ENCODE data around the gene PLCH2.

Gene PLCH2

DNA sequence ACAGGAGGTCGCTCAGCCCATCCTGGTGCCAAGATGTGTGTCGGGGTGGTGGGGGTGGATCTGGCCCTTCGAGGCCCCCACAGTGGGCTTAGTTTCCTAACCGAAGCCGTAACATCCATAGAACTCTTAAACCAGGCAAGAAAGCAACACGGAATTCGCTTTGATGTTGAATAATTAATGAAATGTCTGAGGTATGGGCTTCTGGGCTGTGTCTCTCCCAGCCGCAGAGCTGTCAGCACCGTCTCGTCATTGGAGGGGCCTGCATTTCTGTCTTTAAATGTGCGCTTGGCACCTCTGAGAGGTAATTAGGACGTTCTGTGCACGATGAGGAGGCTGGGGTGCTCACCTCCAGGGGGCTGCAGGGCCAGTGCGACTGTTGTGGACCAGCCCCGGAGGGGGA, 13.3 kb upstream of the PLCH2 start:
- Histone ChIP-seq H3K4me1 (ENCODE audit: insufficient read depth, low read length, poor library complexity, severe bottlenecking) (no peaks in the 10 kb centered on the region), H2AFZ (ENCODE audit: low read length) (no peak overlapping the region), H3K4me2 (ENCODE audit: low read depth, low read length, poor library complexity, severe bottlenecking) (no peak overlapping the region), H3K79me2 (ENCODE audit: insufficient read depth, low read length) (no peaks in the 10 kb centered on the region), H3F3A (ENCODE audit: low read depth) (no peaks in the 10 kb centered on the region), H3K4me3 (ENCODE audit: low read length, poor library complexity, severe bottlenecking) (no peak overlapping the region), H3K9me2 (replicated peaks; ENCODE audit: low read depth, low read length) (no peaks in the 10 kb centered on the region), H4K20me1 (ENCODE audit: insufficient read depth, low read length, poor library complexity, severe bottlenecking) (no peaks in the 10 kb centered on the region), H3K9ac (ENCODE audit: low read depth, low read length, poor library complexity, severe bottlenecking) (no peak overlapping the region), H3K36me3 (ENCODE audit: insufficient read depth, low read length) (no peaks in the 10 kb centered on the region), H3K9me3 (ENCODE audit: insufficient read depth, low read depth, low read length) (no peaks in the 10 kb centered on the region), H3K27me3 (ENCODE audit: insufficient read depth, low read length, poor library complexity, severe bottlenecking) (no peaks in the 10 kb centered on the region)
- TF ChIP-seq EZH2phosphoT487 (IDR thresholded peaks at IDR 0.05; ENCODE audit: borderline replicate concordance): no peak
- TF ChIP-seq, protein P1, sequence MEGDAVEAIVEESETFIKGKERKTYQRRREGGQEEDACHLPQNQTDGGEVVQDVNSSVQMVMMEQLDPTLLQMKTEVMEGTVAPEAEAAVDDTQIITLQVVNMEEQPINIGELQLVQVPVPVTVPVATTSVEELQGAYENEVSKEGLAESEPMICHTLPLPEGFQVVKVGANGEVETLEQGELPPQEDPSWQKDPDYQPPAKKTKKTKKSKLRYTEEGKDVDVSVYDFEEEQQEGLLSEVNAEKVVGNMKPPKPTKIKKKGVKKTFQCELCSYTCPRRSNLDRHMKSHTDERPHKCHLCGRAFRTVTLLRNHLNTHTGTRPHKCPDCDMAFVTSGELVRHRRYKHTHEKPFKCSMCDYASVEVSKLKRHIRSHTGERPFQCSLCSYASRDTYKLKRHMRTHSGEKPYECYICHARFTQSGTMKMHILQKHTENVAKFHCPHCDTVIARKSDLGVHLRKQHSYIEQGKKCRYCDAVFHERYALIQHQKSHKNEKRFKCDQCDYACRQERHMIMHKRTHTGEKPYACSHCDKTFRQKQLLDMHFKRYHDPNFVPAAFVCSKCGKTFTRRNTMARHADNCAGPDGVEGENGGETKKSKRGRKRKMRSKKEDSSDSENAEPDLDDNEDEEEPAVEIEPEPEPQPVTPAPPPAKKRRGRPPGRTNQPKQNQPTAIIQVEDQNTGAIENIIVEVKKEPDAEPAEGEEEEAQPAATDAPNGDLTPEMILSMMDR (conservative IDR thresholded peaks at IDR 0.05; ENCODE audit: low read length): no peak

- Histone ChIP-seq H3K27me3 (ENCODE audit: insufficient read depth, low read length, poor library complexity, severe bottlenecking) (no peaks in the 10 kb centered on the region), H3K9me3 (ENCODE audit: insufficient read depth, low read depth, low read length) (no peaks in the 10 kb centered on the region), H3K9me2 (replicated peaks; ENCODE audit: low read depth, low read length) (no peaks in the 10 kb centered on the region), H3K9ac (ENCODE audit: low read depth, low read length, poor library complexity, severe bottlenecking) (no peak overlapping the region), H3K79me2 (ENCODE audit: insufficient read depth, low read length) (no peaks in the 10 kb centered on the region), H4K20me1 (ENCODE audit: insufficient read depth, low read length, poor library complexity, severe bottlenecking) (no peaks in the 10 kb centered on the region), H3K4me2 (ENCODE audit: low read depth, low read length, poor library complexity, severe bottlenecking) (no peak overlapping the region), H3K4me3 (ENCODE audit: low read length, poor library complexity, severe bottlenecking) (no peak overlapping the region), H2AFZ (ENCODE audit: low read length) (no peak overlapping the region), H3K36me3 (ENCODE audit: insufficient read depth, low read length) (no peaks in the 10 kb centered on the region), H3F3A (ENCODE audit: low read depth) (no peaks in the 10 kb centered on the region), H3K4me1 (ENCODE audit: insufficient read depth, low read length, poor library complexity, severe bottlenecking) (no peaks in the 10 kb centered on the region)
- no peak for TF ChIP-seq EZH2phosphoT487 (IDR thresholded peaks at IDR 0.05; ENCODE audit: borderline replicate concordance)
- TF ChIP-seq, protein P1 (conservative IDR thresholded peaks at IDR 0.05; ENCODE audit: low read length): no peak
Observed at GRCh38 chr1:2463396-2463795, 12.7 kb upstream of the PLCH2 start.

DNA sequence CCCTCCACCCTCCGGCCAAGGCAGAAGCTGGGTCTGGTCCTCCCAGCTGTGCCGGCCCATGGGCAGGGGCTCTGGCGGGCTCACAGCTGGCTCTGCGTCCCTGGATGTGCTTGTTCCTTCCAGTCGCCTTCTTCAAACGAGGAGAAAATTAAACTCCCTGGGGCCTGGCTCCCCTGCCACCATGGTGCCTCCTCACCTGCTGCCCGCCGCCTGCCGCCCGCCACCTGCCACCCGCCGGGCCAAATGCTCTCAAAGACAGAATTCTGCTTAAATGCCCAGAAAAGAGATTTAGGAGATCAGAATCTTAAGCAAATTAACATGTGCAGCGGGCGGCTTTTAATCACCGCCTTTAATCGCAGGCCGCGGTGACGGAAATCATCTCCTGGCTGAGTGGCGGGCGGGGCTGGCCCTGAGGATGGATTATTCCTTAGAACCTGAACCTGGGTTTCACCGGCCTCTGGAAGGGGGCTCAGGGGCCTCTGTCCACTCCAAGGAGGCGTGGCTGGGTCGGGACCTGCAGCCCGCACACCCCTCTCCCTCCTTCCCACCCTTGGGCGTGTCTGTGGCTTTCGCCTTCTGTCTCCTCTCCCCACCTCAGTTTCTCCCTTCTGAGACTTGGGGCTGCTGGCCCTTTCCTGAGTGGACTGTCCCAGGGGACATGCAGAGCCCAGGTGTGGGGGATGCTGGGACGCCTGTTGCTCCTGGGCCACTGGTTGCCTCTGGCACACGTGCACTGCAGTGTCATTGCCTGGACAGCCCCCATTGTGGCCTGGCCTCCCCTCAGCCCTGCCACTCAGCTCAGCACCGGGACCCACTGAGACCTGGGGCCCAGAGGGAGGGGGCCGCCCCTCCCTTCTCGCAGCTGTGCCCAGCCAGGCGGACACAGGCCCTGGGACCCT, 10.5 kb upstream of the PLCH2 start:
- no peaks in the 10 kb centered on the region for H3K36me3 ChIP-seq (ENCODE audit: insufficient read depth, low read length)
- no peaks in the 10 kb centered on the region for H3K79me2 ChIP-seq (ENCODE audit: insufficient read depth, low read length)
- no peaks in the 10 kb centered on the region for H3K9me3 ChIP-seq (ENCODE audit: insufficient read depth, low read depth, low read length)
- H3K9me2 ChIP-seq (replicated peaks; ENCODE audit: low read depth, low read length): no peaks in the 10 kb centered on the region
- H4K20me1 ChIP-seq (ENCODE audit: insufficient read depth, low read length, poor library complexity, severe bottlenecking): no peaks in the 10 kb centered on the region
- H3K27me3 ChIP-seq (ENCODE audit: insufficient read depth, low read length, poor library complexity, severe bottlenecking): no peaks in the 10 kb centered on the region
- no peak overlapping the region for H3K9ac ChIP-seq (ENCODE audit: low read depth, low read length, poor library complexity, severe bottlenecking)
- TF ChIP-seq EZH2phosphoT487 (IDR thresholded peaks at IDR 0.05; ENCODE audit: borderline replicate concordance): no peak
- no peaks in the 10 kb centered on the region for H3K4me1 ChIP-seq (ENCODE audit: insufficient read depth, low read length, poor library complexity, severe bottlenecking)
- no peak overlapping the region for H3K4me2 ChIP-seq (ENCODE audit: low read depth, low read length, poor library complexity, severe bottlenecking)
- no peaks in the 10 kb centered on the region for H3F3A ChIP-seq (ENCODE audit: low read depth)
- H2AFZ ChIP-seq (ENCODE audit: low read length): no peak overlapping the region
- no peak overlapping the region for H3K4me3 ChIP-seq (ENCODE audit: low read length, poor library complexity, severe bottlenecking)
